HL-60/S4 treated with phorbol 12-myristate 13-acetate at 8.2 ng/mL for 4 days and 3 days (cell line): ENCODE data around the gene TRPC1.
"Not testable (repeated sequence)": the region's sequence is repeated elsewhere in the genome, so short reads cannot be mapped to it uniquely, and the experiment has no call there.

Experiments
- in situ Hi-C: fragments of 300-500 bp; cut with MboI; formaldehyde crosslinking; loops from 2 replicates; pipeline ENCODE4 v1.15.0; 2022; ENCODE audit warnings: low sequenced_read_pairs

Gene TRPC1

DNA sequence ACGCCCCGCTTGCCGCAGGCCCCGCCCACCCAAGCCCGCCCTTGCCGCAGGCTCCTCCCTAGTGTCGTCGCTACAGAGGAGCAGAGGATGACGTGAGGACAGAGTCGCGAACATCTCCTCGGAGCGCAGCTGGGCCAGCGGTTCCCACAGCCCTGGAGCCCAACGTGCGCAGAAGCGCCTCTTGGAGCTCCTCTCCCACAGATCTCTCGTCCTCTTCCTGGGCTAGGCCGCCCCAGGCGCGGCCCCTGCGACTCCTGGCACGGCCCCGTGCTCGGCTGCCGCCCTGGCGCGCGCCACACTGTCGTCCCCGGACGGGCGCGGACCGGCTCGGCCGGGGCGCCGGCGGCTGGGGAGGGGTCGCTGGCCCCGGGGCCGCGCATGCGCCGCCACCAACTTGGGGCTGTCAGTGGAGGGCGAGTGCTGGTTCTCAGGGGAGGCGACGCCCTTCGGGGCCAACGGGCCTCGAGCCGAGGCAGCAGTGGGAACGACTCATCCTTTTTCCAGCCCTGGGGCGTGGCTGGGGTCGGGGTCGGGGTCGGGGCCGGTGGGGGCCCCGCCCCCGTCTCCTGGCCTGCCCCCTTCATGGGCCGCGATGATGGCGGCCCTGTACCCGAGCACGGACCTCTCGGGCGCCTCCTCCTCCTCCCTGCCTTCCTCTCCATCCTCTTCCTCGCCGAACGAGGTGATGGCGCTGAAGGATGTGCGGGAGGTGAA, at the start of gene TRPC1:
Gene TRPC1, plus strand, starts transcription at position 67 of the 714 bp plus-strand sequence. Its CDS starts 526 bp downstream, at position 593.
- in situ Hi-C loops, result no loop called here

DNA sequence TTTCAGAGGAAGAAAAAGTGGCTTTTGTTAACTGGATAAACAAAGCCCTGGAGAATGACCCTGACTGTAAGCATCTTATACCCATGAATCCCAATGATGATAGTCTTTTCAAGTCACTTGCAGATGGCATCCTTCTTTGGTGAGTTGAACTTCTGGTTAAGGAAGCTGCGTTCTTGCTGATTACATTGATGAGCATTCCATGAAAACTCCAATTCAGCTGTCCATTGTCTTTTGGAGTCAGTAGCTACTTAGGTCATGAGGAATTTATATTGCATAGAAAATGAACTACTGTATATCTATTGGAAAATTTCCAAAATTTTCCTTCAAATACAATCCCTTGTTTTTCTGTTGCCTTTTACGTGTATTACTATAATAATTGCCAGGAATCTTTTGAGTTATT, 47.7 kb upstream of the TRPC1 start:
- in situ Hi-C loops, result no loop called here

DNA sequence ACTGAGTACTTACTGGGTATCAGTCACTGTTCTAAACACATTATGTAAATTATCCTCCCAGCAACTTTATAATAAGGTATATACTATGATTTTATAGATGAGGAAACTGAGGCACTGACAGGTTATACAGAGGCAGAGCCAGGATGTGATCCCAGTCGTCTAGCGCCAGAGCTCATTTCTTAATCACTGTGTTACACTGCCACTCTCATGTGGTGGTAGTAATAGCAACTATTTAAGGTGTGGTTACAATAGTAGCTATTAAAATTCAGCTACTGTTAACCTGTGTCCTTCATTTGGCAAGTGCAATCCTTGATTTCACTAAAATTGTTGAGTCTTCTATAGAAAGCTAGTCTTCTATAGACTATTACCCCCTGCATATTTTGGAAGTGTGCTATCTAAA, 43.1 kb upstream of the TRPC1 start:
- in situ Hi-C loops, result no loop called here

DNA sequence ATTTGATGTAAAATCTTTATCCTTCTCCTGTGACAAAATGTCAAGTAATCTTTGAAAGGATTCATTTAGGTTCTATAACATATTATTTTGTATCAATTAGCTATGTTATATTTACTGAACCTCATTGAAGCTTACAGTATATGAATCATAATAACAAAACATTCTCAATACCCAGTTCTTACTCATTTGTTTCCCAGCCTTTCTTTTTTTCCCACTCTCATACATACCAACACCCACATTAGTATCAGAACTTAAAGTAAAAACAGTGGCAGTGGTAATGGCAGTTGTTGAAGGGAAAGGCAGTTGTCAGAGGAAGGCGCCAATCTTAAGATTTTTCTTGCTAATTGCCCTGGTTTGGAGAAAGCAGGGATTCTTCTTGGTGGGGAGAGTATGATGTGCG, 33.2 kb upstream of the TRPC1 start:
- in situ Hi-C loops, result no loop called here

DNA sequence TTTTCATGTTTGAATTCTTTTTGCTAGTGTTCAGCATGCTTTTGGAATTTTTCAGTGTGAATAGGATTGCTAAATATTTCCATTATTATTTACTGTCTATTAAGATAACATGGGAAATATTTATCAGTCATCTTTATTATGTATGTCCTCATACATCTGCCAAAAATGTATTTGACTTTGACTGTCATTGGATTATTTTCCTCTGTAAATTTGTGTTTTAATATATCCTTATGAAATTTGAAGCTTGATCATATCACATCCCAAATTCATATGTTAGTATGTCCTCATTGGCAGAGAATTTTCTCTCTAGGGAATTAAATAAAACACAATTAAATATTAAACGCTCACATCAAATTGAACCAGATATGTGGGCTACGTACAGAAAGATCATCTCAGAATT, 32.3 kb upstream of the TRPC1 start:
- in situ Hi-C loops, result no loop called here

DNA sequence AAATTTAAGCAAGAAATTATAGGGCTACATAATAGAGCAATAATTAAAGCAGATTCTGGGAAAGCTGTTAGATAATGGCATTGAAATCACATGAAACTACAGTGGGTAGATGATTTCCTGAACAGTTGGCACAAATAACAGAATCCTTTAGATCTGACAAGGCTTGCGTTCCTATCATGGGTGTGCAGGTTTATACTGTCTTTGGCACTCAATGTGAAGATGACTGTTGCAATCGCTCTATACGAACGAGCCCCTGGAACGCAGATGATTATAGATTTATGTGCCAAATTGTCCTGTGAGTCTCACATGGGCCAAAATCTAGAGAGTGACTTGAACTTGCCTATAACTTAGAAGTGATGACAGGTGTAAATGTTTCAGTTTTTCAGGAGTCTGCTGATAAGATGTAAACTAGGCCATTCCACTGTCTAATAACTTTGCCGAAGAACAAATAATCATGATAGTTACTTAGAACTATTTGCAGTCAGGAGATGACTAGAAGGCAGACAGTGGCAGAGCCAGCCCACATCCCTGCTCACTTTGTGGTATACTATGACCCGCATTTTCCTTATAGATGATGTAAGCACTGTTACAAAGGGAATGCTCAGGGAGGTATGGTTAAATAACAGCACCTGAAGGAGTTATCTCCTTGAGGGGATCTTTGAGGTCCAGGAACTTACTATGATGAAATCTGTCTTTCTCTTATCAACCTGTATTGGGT, 30.5 kb upstream of the TRPC1 start:
- in situ Hi-C loops, result no loop called here

DNA sequence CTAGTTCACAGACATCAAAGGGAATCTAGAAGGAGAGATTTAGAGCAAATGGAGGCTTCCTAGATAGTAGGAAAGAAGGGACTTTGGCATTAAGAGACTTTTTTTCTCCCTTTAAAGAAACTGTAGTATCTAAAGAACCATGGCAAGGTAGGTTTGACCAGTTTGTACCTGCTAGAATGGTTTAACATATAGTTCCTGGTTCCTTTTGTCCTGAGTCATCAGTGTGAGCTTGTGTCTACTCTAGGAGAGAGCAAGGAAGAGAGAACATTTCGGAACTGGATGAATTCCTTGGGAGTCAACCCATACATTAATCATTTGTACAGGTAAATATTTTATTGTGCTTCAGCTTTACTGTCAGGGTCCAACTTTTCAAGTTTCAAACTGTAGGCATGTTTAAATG, 29.6 kb upstream of the TRPC1 start:
- in situ Hi-C loops, result no loop called here

DNA sequence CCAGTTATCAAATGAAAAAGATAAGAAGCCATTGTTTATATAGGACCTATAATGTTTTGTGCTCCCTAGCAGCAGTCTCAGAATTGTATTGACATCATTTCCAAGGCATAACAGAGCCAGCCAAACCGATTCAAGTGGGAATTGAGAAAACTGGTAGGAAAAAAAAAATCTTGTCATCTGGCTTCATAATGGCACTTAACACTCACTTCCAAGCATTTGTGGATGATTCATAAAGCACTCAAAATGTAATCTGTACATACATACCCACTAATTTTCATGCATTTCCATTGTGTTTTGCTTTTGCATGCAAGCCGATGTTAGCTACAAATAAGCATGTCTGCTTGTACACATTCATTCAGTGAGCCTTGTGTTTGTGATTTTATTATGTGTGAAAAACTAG, 18.6 kb upstream of the TRPC1 start:
- in situ Hi-C loops, result no loop called here

DNA sequence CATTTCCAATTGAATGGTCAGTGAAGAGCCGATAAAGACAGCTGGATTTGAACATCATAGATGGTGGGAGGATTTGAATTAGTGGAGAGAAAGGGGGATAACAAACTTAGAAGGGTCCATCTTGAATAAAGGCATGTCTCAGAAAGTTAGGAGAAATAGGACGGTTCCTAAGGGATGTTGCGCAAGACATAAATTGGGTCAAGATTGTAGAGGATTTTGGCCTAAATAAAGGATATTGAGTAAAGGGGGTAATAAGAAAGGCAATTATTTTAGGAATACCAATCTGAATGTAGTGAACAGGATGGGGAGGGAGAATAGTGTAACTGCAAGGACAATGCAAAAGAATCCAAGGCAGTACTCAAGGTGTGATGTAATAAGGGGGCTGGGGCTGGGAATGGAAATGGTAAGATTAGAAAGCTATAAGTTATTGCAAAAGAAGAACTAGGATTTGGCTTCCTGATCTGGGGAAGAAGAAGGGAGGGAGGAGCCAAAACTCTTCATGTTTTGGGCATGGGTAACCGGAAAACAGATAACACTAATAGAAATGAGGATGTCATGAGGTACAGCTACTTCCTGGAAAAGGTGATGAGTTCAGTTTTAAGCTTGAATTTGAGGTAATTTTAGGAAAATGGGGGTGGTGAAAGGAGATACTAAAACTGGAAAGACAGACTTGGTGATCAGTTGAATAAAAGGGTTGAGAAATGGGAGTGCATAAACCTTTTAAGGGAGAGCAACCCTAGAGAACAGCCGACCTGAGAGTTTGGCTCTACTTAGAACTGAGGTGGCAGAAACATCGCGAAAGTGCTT, 17.3 kb upstream of the TRPC1 start:
- in situ Hi-C loops, result no loop called here

DNA sequence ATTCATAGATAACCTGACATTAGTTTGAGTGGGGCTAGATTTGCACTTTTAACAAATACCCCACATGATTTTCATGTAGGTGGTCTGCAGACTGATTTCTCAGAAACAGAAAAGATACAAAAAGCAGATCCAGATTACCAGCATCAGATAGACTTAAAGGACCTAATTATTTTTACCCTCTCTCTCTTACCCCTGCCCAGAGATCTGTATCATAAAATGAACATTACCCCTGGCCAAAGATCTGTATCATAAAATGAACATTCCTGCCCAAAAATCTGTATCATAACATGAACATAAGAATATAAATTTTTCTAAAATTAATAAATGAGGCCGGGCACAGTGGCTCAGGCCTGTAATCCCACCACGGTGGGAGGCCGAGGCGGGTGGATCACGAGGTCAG, 14.6 kb upstream of the TRPC1 start:
- in situ Hi-C loops, result no loop called here

DNA sequence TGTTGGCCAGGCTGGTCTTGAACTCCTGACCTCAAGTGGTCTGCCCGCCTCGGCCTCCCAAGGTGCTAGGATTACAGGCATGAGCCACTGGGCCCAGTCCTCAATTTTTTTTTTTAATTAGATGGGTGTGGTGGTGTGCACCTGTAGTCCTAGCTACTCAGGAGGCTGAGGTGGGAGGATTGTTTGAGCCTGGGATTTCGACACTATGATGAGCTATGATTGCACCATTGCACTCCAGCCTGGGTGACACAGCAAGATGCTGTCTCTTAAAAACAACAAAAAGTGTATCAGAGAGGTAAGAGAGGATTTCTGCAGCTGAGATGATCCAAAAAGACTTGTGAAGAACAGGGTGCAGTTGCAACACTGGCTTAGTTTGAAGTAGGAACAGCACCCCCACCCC, 9.0 kb upstream of the TRPC1 start:
- in situ Hi-C loops, result not testable (repeated sequence)

DNA sequence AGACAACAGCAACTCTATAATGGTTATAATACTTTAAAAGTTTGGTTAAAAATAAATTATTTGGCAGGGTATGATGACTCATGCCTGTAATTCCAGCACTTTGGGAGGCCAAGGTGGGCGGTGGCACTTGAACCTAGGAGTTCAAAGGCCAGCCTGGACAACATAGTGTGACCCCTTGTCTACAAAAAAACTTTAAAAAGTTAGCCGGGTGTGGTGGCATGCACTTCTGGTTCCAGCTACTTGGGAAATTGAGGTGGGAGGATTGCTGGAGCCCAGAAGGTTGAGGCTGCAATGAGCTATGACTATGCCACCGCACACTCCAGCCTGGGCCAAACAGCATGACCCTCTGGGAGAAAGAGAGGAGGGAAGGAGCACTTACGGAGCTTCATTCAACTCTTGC, 7.7 kb upstream of the TRPC1 start:
- in situ Hi-C loops, result no loop called here

DNA sequence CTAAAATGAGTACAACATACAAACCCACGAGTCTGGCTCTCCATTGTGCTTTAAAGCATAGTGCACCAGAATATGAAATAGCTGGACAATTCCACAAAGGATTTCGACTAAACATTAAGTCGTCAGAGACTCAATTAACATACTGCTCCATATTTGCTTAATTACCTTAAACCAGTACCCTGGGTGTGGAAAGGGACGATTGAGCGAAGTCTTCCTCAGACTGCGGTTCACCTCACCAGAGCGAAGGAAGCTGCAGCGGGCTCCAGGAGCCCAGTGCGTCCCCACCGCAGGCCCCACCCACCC, 218 bp upstream of the TRPC1 start:
- in situ Hi-C loops, result no loop called here

DNA sequence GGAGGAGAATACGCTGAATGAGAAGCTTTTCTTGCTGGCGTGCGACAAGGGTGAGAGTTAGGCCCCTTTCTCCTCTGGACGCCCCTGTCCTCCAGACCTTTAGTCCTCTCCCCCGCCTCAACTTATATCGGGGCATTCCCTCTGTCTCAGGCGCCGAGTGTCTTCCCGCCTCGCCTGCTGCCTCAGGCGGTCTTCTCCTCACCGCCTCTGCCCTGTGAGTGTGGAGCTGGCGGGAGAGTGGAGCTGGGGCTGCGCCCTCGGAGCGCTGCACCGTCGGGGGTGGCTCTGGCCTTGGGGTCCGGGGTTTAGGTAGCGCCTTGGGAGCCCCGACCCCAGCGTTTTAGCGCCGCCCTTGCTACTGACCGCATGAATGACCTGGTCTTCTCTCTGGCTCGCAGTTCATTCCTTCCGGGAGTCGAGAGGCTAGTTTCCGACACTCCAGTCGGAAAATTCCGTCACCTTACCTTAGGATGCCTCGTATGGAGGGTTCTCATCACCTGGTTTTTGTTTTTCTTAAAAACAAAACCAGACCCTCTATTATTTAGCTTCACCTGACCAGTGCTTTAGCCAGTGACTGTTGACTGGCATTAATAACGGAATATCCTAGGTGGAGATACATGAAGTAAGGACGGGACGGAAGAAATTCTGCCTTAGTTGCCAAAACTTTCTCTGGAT, 985 bp downstream of the TRPC1 start:
- in situ Hi-C loops, result no loop called here

DNA sequence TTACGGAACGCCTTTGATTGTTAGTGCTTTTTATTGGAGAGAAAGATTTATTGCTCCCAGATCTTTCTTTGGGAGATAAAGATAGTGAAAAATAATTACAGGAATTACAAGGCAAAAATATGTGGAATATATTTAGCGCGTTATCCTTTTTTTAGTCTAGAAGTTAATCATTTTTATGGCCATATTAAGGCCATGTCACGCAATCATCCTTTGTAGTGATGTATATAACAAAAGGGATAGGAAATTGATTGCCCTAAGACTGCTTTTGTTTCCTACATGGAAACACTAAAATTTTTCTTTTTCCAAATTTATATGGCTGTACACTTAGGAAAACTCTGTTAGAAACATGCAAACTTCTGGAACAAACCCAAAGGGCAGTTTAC, 1.5 kb downstream of the TRPC1 start:
- in situ Hi-C loops, result no loop called here

DNA sequence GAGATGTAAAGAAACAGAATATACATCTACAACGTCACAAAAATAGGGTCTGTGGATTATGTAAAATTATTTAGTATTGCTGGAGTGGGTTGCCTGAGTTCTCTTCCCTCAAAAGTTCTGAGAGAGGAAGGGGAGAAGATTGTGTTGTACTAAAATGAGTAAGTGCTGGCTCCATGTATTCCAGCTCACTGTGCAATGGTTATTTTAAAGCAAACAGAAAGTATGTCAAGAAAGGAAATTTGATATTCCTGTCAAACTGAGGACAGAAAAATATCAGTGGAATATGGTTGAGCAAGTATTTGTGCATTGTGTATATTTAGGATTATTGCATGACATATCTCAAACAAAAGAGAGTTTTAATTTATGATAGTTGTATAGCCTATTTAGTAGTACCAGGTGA, 2.2 kb downstream of the TRPC1 start:
- in situ Hi-C loops, result no loop called here

DNA sequence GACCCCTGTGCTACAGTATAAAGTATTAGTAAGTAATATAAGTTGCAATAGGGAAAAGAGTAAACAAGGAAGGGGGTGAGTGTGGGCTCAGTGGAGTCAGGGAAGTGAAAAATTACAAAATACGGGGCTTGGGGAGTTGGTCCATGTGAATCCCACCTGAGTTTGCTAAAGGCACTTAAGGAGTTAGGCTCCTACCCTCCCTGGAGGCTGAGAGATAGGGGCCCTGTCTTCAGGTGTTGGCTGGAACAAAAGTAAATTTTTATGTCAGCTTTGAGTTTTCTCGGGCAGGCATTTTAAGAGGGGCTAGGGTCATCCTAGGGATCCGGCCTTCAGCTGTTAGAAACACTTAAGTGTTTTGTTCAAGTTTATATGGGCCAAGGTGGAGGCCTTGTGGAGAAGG, 8.2 kb downstream of the TRPC1 start:
- in situ Hi-C loops, result no loop called here

DNA sequence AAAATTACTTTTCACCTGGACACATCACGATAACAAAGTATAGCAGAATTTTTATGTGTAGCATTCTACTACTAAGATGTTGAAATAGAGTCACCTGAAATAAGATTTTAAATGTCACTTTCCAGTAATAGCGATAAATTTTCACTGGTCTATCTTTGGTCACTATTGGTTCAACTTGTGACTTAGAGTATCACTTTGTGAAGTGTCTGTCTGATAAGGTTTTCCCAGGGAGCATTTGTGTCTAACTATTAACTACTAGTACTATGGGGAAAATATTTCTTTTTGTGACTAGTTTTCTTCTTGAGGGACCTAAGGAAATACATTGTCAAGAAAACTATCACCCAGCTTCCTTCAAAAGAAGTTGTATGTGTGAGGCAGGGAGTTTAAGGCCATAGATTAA, 11.0 kb downstream of the TRPC1 start:
- in situ Hi-C loops, result no loop called here

DNA sequence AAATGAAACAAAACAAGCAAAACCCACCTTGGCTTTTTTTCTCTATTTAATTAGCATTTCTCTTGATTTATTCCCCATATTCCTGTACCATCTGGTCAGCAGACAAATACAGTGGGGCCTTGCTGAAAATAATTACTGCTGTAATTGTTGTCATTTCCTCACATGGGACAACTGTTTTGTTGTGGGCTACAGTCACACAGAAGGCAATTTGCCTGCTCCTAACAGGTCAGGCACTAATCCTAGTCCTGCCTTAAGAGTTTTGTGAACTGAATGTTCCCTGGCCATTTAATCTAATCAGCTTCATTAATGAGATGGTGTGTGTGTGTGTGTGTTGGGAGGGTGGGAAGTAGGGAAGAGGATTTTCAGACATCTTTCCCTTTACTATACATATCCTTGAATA, 11.6 kb downstream of the TRPC1 start:
- in situ Hi-C loops, result no loop called here

DNA sequence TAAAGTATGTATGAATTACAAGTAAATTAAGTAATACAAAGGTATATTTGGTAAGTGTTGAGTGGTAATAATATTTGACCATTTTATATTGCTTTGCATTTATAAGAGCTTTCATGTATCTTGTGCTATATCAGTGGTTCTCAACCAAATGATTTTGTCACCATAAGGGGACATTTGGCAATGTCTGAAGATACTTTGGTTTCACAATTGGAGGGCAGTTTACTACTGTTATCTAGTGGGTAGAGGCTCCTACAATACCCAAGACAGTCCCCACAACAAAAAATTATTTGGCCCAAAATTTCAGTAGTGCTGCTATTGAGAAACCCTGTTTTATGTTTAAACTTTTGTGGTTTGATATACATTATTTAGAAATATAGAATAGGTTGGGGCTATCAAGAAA, 14.6 kb downstream of the TRPC1 start:
- in situ Hi-C loops, result no loop called here

DNA sequence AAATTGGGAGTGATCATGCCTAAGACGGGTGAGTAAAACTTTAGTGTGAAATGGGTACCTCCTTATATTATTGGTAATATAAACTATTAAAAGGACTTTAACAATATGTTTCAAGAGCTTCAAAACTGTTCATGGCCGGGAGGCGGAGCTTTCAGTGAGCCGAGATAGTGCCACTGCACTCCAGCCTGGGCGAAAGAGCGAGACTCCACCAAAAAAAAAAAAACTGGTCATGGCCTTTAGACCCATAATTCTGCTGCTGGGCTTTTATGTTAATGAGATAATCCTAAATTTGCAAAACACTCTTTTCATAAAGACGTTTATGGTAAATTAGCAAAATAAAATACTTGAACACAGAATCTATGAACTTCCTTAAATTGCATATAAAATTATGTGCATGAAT, 22.8 kb downstream of the TRPC1 start:
- in situ Hi-C loops, result no loop called here

DNA sequence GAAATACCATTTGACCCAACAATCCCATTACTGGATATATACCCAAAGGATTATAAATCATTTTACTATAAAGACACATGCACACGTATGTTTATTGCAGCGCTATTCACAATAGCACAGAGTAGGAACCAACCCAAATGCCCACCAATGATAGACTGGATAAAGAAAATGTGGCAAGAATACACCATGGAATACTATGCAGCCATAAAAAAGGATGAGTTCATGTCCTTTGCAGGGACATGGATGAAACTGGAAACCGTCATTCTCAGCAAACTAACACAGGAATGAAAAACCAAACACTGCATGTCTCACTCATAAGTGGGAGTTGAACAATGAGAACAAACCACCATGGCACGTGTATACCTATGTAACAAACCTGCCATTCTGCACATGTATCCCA, 26.7 kb downstream of the TRPC1 start:
- in situ Hi-C loops, result not testable (repeated sequence)
